Measurements from ENCODE around the gene CEP85L.

- TF ChIP-seq JUND (IDR thresholded peaks at IDR 0.05; ENCODE audit: low read depth, low read length) (no peak), MAX (IDR thresholded peaks at IDR 0.05; ENCODE audit: low read depth, low read length) (no peak), SIX5 (IDR thresholded peaks at IDR 0.05; ENCODE audit: low read depth, low read length, severe bottlenecking) (no peak), CTCF (IDR thresholded peaks at IDR 0.05 in 2 of 3, conservative IDR thresholded peaks at IDR 0.05 in 1 of 3; ENCODE audit: control insufficient read depth in 2 of 3, extremely low read depth in 1 of 3, insufficient read depth in 1 of 3, low read depth in 3 of 3, low read length in 3 of 3) (no peak), POLR2A (IDR thresholded peaks at IDR 0.05; ENCODE audit: low read depth, low read length) (no peak)
These were observed 125.2 kb downstream of the CEP85L start for GRCh38 chr6:118525913-118526780.

Data from GM12878 (cell line).